Upper lobe of left lung (tissue), 4 donors: Measurements from ENCODE around the gene C1orf174.

ENCODE experiments used
- EP300 ChIP-seq, 4 donors: sonication (generic); formaldehyde crosslinking; IDR thresholded peaks; one replicate each; pipeline ENCODE4 v1.5.1; 2017; ENCODE audit warnings: antibody characterized with exemption in 4 of 4, control low read depth in 2 of 4
- POLR2A ChIP-seq, 4 donors: fragments of 450-650 bp; IDR thresholded peaks; one replicate each; pipeline ENCODE4 v1.5.1; 2016 to 2017; ENCODE audit warnings: antibody characterized with exemption in 4 of 4, mild to moderate bottlenecking in 2 of 4
- POLR2AphosphoS5 ChIP-seq, 2 donors: sonication (generic); formaldehyde crosslinking; IDR thresholded peaks; one replicate each; pipeline ENCODE4 v1.5.1; 2017; ENCODE audit warnings: antibody characterized with exemption in 2 of 2
- TF ChIP-seq, protein P1 (sequence below), 6 experiments: fragments of 450-650 bp in 4 of 6; fragments of 200-600 bp in 2 of 6; sonication (generic) in 2 of 6; IDR thresholded peaks; one replicate each; pipeline ENCODE4 v1.5.1; 2016 to 2019; ENCODE audit warnings: antibody characterized with exemption in 6 of 6

DNA sequence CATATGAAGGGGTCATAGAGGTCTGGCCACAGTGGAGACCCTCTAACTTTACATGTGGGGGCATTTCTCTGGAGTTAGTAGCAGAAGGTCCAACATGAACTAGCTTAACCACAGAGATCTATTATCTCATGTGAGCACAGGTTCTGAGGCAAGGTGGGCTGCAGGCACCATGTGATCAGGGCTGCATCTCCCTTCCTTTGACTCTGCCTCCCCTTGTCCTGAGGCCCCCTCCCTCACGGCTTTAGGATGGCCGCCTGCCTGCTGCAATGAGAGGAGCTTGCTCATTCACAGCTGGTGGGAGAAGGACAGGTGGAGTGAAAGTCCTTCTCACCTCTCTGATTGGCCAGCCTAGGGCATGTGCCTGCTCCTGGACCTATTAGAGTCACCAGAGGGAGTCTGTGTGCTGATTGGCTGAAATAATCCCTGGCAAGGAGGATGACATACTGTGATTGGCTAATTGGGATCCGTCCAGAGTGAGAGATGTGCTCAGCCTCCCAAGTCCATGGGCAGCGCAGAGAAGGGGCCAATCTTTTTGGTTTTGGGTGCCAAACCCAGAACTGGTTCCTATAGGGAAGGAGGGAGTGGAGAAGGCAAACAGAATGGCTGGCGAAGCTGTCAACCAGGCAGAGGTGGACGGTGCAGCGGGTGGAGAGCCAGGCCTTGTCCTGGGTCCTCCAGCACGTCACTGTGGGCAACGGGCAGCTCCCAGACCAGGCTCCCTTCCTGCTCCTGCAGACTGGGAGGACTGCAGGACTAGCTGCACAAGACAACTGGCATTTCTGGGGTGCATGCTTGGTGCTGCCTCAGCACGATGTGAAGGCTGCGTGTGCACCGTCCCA, 39.4 kb upstream of the C1orf174 start:
- TF ChIP-seq, protein P1, sequence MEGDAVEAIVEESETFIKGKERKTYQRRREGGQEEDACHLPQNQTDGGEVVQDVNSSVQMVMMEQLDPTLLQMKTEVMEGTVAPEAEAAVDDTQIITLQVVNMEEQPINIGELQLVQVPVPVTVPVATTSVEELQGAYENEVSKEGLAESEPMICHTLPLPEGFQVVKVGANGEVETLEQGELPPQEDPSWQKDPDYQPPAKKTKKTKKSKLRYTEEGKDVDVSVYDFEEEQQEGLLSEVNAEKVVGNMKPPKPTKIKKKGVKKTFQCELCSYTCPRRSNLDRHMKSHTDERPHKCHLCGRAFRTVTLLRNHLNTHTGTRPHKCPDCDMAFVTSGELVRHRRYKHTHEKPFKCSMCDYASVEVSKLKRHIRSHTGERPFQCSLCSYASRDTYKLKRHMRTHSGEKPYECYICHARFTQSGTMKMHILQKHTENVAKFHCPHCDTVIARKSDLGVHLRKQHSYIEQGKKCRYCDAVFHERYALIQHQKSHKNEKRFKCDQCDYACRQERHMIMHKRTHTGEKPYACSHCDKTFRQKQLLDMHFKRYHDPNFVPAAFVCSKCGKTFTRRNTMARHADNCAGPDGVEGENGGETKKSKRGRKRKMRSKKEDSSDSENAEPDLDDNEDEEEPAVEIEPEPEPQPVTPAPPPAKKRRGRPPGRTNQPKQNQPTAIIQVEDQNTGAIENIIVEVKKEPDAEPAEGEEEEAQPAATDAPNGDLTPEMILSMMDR (IDR thresholded peaks at IDR 0.05) = no peak
- TF ChIP-seq POLR2A (IDR thresholded peaks at IDR 0.05) (no peak), EP300 (IDR thresholded peaks at IDR 0.05) (no peak), POLR2AphosphoS5 (IDR thresholded peaks at IDR 0.05) (no peak)
